ENCODE results near the gene DMD.

Gene DMD

DNA sequence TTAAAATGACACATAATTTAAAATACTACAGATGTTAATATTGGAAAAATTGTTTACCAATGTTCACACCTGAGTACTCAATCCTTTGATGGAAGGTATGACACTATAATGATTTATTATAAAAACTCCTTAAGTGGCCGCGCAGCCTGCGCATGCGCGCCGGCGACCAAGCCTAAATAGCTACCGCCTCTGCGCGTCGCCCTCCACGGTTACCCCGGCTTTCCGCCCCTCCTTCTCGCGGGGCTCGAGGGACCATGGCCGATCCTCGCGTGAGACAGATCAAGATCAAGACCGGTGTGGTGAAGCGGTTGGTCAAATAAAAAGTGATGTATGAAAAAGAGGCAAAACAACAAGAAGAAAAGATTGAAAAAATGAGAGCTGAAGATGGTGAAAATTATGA lies 170.2 kb downstream of the DMD start:
- TF ChIP-seq, protein P1, sequence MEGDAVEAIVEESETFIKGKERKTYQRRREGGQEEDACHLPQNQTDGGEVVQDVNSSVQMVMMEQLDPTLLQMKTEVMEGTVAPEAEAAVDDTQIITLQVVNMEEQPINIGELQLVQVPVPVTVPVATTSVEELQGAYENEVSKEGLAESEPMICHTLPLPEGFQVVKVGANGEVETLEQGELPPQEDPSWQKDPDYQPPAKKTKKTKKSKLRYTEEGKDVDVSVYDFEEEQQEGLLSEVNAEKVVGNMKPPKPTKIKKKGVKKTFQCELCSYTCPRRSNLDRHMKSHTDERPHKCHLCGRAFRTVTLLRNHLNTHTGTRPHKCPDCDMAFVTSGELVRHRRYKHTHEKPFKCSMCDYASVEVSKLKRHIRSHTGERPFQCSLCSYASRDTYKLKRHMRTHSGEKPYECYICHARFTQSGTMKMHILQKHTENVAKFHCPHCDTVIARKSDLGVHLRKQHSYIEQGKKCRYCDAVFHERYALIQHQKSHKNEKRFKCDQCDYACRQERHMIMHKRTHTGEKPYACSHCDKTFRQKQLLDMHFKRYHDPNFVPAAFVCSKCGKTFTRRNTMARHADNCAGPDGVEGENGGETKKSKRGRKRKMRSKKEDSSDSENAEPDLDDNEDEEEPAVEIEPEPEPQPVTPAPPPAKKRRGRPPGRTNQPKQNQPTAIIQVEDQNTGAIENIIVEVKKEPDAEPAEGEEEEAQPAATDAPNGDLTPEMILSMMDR (conservative IDR thresholded peaks at IDR 0.05; ENCODE audit: control insufficient read depth, insufficient read depth, low read depth, low read length): no peak
- H3K4me3 ChIP-seq (ENCODE audit: control insufficient read depth, low read depth, low read length): no peak overlapping the region
- DNase-seq (ENCODE audit: low read depth): no peak

DNA sequence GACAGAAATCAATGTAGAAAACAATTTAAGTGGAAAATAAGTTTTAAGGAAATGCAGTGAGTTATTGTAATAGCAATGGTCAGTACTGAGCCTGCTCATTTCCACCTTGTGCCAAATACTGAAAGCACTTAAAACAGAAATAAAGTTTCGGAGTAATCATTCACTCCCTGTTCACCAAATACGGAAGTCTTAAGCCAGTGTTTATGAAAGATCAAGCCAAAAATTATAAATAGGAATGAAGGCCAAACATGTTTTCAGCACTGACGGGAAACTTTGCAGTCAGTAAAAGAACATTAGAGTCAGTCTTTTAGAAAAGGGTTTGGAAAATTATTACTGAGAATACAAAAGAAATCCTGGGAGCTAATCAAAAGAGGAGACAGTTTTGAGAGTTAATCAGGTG lies 178.6 kb downstream of the DMD start:
- no peak for DNase-seq (ENCODE audit: low read depth)
- H3K4me3 ChIP-seq (ENCODE audit: control insufficient read depth, low read depth, low read length): no peak overlapping the region
- TF ChIP-seq, protein P1 (conservative IDR thresholded peaks at IDR 0.05; ENCODE audit: control insufficient read depth, insufficient read depth, low read depth, low read length): no peak

DNA sequence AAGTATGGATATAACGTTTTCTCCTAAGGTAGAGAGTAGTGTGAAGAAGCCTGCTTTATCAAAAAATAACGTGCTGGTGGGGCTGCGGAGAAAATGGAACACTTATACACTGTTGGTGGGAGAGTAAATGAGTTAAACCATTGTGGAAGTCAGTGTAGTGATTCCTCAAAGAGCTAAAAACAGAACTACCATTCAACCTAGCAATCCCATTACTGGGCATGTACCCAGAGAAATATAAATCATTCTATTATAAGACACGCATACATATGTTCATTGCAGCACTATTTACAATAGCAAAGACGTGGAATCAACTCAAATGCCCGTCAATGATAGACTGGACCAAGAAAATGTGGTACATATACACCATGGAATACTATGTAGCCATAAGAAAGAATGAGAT lies 196.4 kb downstream of the DMD start:
- TF ChIP-seq, protein P1 (conservative IDR thresholded peaks at IDR 0.05; ENCODE audit: control insufficient read depth, insufficient read depth, low read depth, low read length): no peak
- no peak overlapping the region for H3K4me3 ChIP-seq (ENCODE audit: control insufficient read depth, low read depth, low read length)
- DNase-seq (ENCODE audit: low read depth): no peak

DNA sequence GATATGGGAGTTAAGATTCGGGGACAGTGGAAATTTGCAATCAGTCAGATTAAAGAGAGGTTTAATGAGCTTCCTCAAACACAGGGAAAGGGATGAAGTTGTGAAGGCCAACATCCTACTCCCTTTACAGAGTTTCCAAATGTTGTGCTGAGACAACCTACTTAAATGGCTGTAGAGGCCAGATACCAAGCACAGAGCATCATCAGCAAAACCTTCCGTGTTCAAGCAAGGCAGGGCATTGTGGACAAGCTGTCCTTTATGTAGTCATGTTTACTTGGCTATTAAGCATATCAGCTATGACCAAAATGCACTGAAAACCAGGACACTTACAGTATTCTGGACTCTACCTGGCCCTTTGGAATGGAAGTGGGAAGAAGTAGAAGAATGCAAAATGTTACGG lies 197.3 kb downstream of the DMD start:
- no peak overlapping the region for H3K4me3 ChIP-seq (ENCODE audit: control insufficient read depth, low read depth, low read length)
- TF ChIP-seq, protein P1 (conservative IDR thresholded peaks at IDR 0.05; ENCODE audit: control insufficient read depth, insufficient read depth, low read depth, low read length): no peak
- DNase-seq (ENCODE audit: low read depth): no peak

DNA sequence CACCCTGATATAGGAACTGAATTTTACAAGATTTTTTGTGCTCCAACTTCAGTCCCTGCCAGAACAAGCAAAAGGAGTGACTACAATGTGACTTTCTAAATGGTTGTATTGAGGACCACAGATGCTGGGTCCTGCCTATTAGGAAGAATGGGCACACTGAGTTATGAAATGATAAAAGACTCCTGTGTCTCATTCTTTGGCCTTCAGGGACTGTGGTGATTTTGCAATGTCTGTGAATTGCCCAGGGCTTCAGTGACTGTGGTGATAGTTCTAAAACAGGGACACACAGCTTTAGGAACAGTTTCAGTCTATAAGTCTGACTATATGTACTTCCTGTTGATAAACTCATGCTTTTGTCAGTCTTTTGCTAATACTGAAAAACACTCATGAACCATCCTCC lies 210.2 kb downstream of the DMD start:
- H3K4me3 ChIP-seq (ENCODE audit: control insufficient read depth, low read depth, low read length): no peak overlapping the region
- TF ChIP-seq, protein P1 (conservative IDR thresholded peaks at IDR 0.05; ENCODE audit: control insufficient read depth, insufficient read depth, low read depth, low read length): no peak
- no peak for DNase-seq (ENCODE audit: low read depth)

DNA sequence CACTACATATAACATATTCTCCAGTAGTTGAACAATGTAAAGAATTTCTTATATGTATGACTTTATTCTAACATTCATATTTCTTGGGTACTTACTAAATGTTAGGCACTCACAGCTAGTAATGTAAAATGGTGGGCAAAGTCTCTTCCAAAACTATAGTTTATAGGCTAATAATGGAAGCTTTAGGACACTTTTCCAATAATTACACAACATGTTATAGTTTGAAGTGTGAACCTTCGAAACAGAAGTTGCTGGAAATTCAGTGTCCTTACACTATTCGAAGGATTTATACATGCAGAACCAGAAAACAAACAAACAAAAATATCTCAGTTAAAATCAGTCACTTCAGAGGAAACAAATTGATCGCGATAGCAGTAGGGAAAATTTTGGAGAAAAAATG lies 212.6 kb downstream of the DMD start:
- no peak overlapping the region for H3K4me3 ChIP-seq (ENCODE audit: control insufficient read depth, low read depth, low read length)
- TF ChIP-seq, protein P1 (conservative IDR thresholded peaks at IDR 0.05; ENCODE audit: control insufficient read depth, insufficient read depth, low read depth, low read length): no peak
- no peak for DNase-seq (ENCODE audit: low read depth)

DNA sequence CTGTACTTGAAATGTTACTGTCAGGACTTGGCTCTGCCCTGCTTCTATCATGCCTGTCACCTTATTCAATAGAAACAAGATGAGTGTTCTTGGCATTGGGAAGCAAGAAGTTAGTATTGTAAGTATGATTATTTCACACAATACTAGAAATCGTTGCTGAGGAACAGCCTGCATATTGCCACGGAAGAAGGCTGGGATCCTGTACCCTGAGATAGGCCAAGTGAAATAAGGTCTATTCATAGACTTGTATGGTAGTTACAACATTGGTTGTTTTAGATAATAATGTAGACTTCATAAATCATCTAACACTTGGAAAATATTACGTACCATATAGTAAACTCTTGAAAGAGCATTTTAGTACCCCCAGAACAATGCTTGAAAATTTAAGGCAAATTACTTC lies 215.9 kb downstream of the DMD start:
- DNase-seq (ENCODE audit: low read depth): no peak
- H3K4me3 ChIP-seq (ENCODE audit: control insufficient read depth, low read depth, low read length): no peak overlapping the region
- TF ChIP-seq, protein P1 (conservative IDR thresholded peaks at IDR 0.05; ENCODE audit: control insufficient read depth, insufficient read depth, low read depth, low read length): no peak

Data from fibroblast of mammary gland (primary cell).